PC-9 (cell line): ENCODE measurements around the gene RHEB.

Source experiments
- EZH2 ChIP-seq: fragments of 200-600 bp; sonication (generic); IDR thresholded peaks from 2 replicates; pipeline ENCODE4 v1.8.0; 2017; ENCODE audit warnings: antibody characterized with exemption, low read depth
- TF ChIP-seq, protein P1 (sequence below): fragments of 200-600 bp; sonication (generic); conservative IDR thresholded peaks from 2 replicates; pipeline ENCODE4 v1.6.1; 2017; ENCODE audit warnings: mixed run types, antibody characterized with exemption, mild to moderate bottlenecking, moderate library complexity

- no peak for TF ChIP-seq EZH2
- TF ChIP-seq, protein P1, sequence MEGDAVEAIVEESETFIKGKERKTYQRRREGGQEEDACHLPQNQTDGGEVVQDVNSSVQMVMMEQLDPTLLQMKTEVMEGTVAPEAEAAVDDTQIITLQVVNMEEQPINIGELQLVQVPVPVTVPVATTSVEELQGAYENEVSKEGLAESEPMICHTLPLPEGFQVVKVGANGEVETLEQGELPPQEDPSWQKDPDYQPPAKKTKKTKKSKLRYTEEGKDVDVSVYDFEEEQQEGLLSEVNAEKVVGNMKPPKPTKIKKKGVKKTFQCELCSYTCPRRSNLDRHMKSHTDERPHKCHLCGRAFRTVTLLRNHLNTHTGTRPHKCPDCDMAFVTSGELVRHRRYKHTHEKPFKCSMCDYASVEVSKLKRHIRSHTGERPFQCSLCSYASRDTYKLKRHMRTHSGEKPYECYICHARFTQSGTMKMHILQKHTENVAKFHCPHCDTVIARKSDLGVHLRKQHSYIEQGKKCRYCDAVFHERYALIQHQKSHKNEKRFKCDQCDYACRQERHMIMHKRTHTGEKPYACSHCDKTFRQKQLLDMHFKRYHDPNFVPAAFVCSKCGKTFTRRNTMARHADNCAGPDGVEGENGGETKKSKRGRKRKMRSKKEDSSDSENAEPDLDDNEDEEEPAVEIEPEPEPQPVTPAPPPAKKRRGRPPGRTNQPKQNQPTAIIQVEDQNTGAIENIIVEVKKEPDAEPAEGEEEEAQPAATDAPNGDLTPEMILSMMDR = no peak
Measured at GRCh38 chr7:151505433-151505832, 14.3 kb downstream of the RHEB start.
